GM23338 (cell line): Measurements from ENCODE around the gene FCER1G. TPM values are rescaled to one million over a fixed set of nuclear protein-coding genes. Genes with fewer than 3 reads are reported as not detected.
A peak's percentile ranks its signal among the peaks of the same experiment; 100 is the strongest.

Source experiments
- ATAC-seq: fragments of 200-7000 bp; cut with Tn5 transposase; 3 replicates; pipeline ENCODE4 v1.9.1; 2020
- DNase-seq: peaks from one replicate; pipeline ENCODE4 v3.0.0-alpha.2; 2015; ENCODE audit warnings: low spot score
- H2AFZ ChIP-seq: fragments of 200-600 bp; sonication (generic); 2 replicates; pipeline ENCODE4 v1.8.0; 2016; ENCODE audit warnings: antibody characterized with exemption, mild to moderate bottlenecking, moderate library complexity
- H3F3A ChIP-seq: fragments of 200-600 bp; sonication (generic); replicated peaks from 2 replicates; pipeline ENCODE4 v1.8.0; 2017; ENCODE audit warnings: antibody characterized with exemption, mixed run types, low read depth
- H3K27ac ChIP-seq: fragments of 200-600 bp; sonication (generic); 2 replicates; pipeline ENCODE4 v1.6.1; 2016; ENCODE audit warnings: low read depth
- H3K27me3 ChIP-seq: fragments of 200-600 bp; sonication (generic); 2 replicates; pipeline ENCODE4 v1.8.0; 2016; ENCODE audit warnings: mild to moderate bottlenecking, mixed run types, moderate library complexity; ENCODE audit not compliant: insufficient read depth
- H3K36me3 ChIP-seq: fragments of 200-600 bp; sonication (generic); 2 replicates; pipeline ENCODE4 v1.8.0; 2016; ENCODE audit warnings: mild to moderate bottlenecking; ENCODE audit not compliant: insufficient read depth
- H3K4me1 ChIP-seq: fragments of 200-600 bp; sonication (generic); 2 replicates; pipeline ENCODE4 v1.8.0; 2016; ENCODE audit warnings: mild to moderate bottlenecking, moderate library complexity; ENCODE audit not compliant: insufficient read depth
- H3K4me2 ChIP-seq: fragments of 200-600 bp; sonication (generic); 2 replicates; pipeline ENCODE4 v1.7.1; 2017; ENCODE audit warnings: mixed run types
- H3K4me3 ChIP-seq: fragments of 200-600 bp; sonication (generic); 2 replicates; pipeline ENCODE4 v1.6.1; 2016; ENCODE audit warnings: mixed run types
- H3K79me2 ChIP-seq: fragments of 200-600 bp; sonication (generic); replicated peaks from 2 replicates; pipeline ENCODE4 v1.8.0; 2017; ENCODE audit warnings: mild to moderate bottlenecking; ENCODE audit not compliant: insufficient read depth
- H3K9me2 ChIP-seq: fragments of 200-600 bp; sonication (generic); 2 replicates; pipeline ENCODE4 v1.8.0; 2017; ENCODE audit not compliant: insufficient read depth
- H4K20me1 ChIP-seq: fragments of 200-600 bp; sonication (generic); replicated peaks from 2 replicates; pipeline ENCODE4 v1.8.0; 2017; ENCODE audit warnings: mild to moderate bottlenecking; ENCODE audit not compliant: insufficient read depth
- H3K27ac Mint-ChIP-seq: 2 replicates; pipeline ENCODE4 v1.8.0; 2020; ENCODE audit warnings: inconsistent platforms, mild to moderate bottlenecking, moderate library complexity, mixed read lengths
- H3K27me3 Mint-ChIP-seq: 3 replicates; pipeline ENCODE4 v1.8.0; 2022; ENCODE audit warnings: low read depth, mild to moderate bottlenecking, moderate library complexity, mixed read lengths, inconsistent platforms; ENCODE audit not compliant: insufficient read depth, poor library complexity
- H3K36me3 Mint-ChIP-seq: 3 replicates; pipeline ENCODE4 v1.8.0; 2021; ENCODE audit warnings: low read depth, mild to moderate bottlenecking, inconsistent platforms, moderate library complexity, mixed read lengths
- H3K4me1 Mint-ChIP-seq: 3 replicates; pipeline ENCODE4 v1.8.0; 2020; ENCODE audit warnings: mild to moderate bottlenecking, inconsistent platforms, mixed read lengths
- H3K4me3 Mint-ChIP-seq: 3 replicates; pipeline ENCODE4 v1.8.0; 2021; ENCODE audit warnings: moderate library complexity, mild to moderate bottlenecking, inconsistent platforms, mixed read lengths
- H3K9me3 Mint-ChIP-seq: 3 replicates; pipeline ENCODE4 v1.8.0; 2020; ENCODE audit warnings: moderate library complexity, mild to moderate bottlenecking, inconsistent platforms, mixed read lengths
- CREB1 ChIP-seq: fragments of 250-450 bp; sonication (Bioruptor Pico); IDR thresholded peaks from 2 replicates; pipeline ENCODE4 v1.5.0; 2020; ENCODE audit warnings: low read depth, mild to moderate bottlenecking, moderate library complexity
- EZH2 ChIP-seq: fragments of 200-600 bp; sonication (generic); IDR thresholded peaks from one replicate; pipeline ENCODE4 v1.8.0; 2017; ENCODE audit warnings: antibody characterized with exemption, mild to moderate bottlenecking, low read depth; ENCODE audit not compliant: unreplicated experiment
- EZH2phosphoT487 ChIP-seq: fragments of 200-600 bp; sonication (generic); IDR thresholded peaks from one replicate; pipeline ENCODE4 v1.8.1; 2018; ENCODE audit warnings: antibody characterized with exemption; ENCODE audit not compliant: unreplicated experiment
- JUNB ChIP-seq: IDR thresholded peaks from one replicate; pipeline ENCODE4 v1.6.1; 2016; ENCODE audit warnings: antibody characterized with exemption; ENCODE audit not compliant: unreplicated experiment
- NANOG ChIP-seq: IDR thresholded peaks from 2 replicates; pipeline ENCODE4 v1.6.1; 2016; ENCODE audit warnings: antibody characterized with exemption, borderline replicate concordance
- POLR2AphosphoS5 ChIP-seq: IDR thresholded peaks from 2 replicates; pipeline ENCODE4 v1.6.1; 2016; ENCODE audit warnings: antibody characterized with exemption, low read depth
- STAT1 ChIP-seq: IDR thresholded peaks from one replicate; pipeline ENCODE4 v1.6.1; 2016; ENCODE audit warnings: antibody characterized with exemption; ENCODE audit not compliant: unreplicated experiment
- ZNF114 ChIP-seq: fragments of 250-450 bp; sonication (Bioruptor Pico); IDR thresholded peaks from 2 replicates; pipeline ENCODE4 v1.5.0; 2020; ENCODE audit warnings: mild to moderate bottlenecking, moderate library complexity
- ZNF331 ChIP-seq: fragments of 250-450 bp; sonication (Bioruptor Pico); IDR thresholded peaks from 2 replicates; pipeline ENCODE4 v1.5.0; 2020; ENCODE audit warnings: low read depth, mild to moderate bottlenecking, moderate library complexity
- polyA plus RNA-seq: library from polyadenylated mRNA; unstranded; fragments of >200 nt; fragmentation: Nextera tagmentation; extraction: Ambion mirVana; gene quantifications from 2 replicates; pipeline ENCODE4 v1.2.1, GENCODE V29; 2016
- total RNA-seq: library from RNA; depleted of rRNA; stranded (reverse); fragments of >200 nt; shearing (Covaris generic); gene quantifications from 2 replicates; pipeline ENCODE4 v1.2.3, GENCODE V29; 2014
- TF ChIP-seq, protein P1 (sequence below): IDR thresholded peaks from 2 replicates; pipeline ENCODE4 v1.6.1; 2016; ENCODE audit warnings: antibody characterized with exemption
- TF ChIP-seq, protein P2 (sequence below): IDR thresholded peaks from one replicate; pipeline ENCODE4 v1.6.1; 2018; ENCODE audit warnings: antibody characterized with exemption; ENCODE audit not compliant: unreplicated experiment
- TF ChIP-seq, protein P3 (sequence below), 2 experiments: fragments of 200-600 bp in 1 of 2; sonication (generic) in 1 of 2; conservative IDR thresholded peaks; 2 replicates each; pipeline versions ENCODE4 v1.5.1 to v1.6.1; 2016 to 2017; ENCODE audit warnings: antibody characterized with exemption in 2 of 2, low read depth in 2 of 2, mild to moderate bottlenecking in 2 of 2, moderate library complexity in 1 of 2

The FCER1G gene
- total and polyA plus RNA-seq, 2 experiments from 2014 or later, result 1.1 TPM; not detected in 1

DNA sequence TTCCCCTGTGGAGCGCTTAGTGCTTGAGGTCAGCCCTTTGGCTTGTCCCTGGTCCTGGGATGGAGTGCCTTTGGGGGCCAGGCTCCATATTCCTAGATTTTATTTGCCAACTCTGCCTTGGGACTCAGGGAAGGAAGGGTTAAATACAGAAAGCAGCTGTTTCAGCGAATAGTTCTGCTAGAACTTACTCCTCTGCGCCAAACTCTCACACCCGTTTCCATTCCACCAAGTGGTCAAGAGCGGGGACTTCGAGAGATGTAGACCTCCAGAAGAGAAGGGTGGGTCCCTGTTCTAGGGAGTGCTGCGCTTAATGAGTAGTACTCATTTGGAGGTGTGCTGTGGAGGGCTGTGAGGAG lies 10.1 kb downstream of the FCER1G start:
- no peak for TF ChIP-seq EZH2
- no peak for TF ChIP-seq ZNF114 (CRISPR knock-in tag)
- TF ChIP-seq ZNF331 (CRISPR knock-in tag), result no peak
- TF ChIP-seq, protein P1, sequence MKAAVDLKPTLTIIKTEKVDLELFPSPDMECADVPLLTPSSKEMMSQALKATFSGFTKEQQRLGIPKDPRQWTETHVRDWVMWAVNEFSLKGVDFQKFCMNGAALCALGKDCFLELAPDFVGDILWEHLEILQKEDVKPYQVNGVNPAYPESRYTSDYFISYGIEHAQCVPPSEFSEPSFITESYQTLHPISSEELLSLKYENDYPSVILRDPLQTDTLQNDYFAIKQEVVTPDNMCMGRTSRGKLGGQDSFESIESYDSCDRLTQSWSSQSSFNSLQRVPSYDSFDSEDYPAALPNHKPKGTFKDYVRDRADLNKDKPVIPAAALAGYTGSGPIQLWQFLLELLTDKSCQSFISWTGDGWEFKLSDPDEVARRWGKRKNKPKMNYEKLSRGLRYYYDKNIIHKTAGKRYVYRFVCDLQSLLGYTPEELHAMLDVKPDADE, result no peak
- TF ChIP-seq STAT1, result no peak
- TF ChIP-seq CREB1 (CRISPR knock-in tag), result no peak
- Mint-ChIP-seq H3K27ac (peak overlapping the region; percentile 44; the same call in 1 of the 2 replicates), H3K27me3 (peaks cover 5% of the 10 kb centered on the region), H3K4me1 (peaks cover 26% of the 10 kb centered on the region), H3K36me3 (peaks cover 17% of the 10 kb centered on the region), H3K9me3 (no peaks in the 10 kb centered on the region), H3K4me3 (peak overlapping the region; percentile 97)
- Histone ChIP-seq H3K79me2 (no peaks in the 10 kb centered on the region), H3K4me1 (peaks cover 13% of the 10 kb centered on the region), H4K20me1 (no peaks in the 10 kb centered on the region), H3K4me3 (no peak overlapping the region), H3K9me2 (no peaks in the 10 kb centered on the region), H3K27me3 (no peaks in the 10 kb centered on the region), H2AFZ (0 out of 2 replicates have a peak overlapping the region, but pooled peaks have one; percentile 10), H3F3A (peaks cover 2% of the 10 kb centered on the region; the same call in 1 of the 2 replicates), H3K27ac (no peak overlapping the region), H3K36me3 (peaks cover 6% of the 10 kb centered on the region), H3K4me2 (no peak overlapping the region)
- no peak for DNase-seq
- peak; percentile 5 for ATAC-seq

DNA sequence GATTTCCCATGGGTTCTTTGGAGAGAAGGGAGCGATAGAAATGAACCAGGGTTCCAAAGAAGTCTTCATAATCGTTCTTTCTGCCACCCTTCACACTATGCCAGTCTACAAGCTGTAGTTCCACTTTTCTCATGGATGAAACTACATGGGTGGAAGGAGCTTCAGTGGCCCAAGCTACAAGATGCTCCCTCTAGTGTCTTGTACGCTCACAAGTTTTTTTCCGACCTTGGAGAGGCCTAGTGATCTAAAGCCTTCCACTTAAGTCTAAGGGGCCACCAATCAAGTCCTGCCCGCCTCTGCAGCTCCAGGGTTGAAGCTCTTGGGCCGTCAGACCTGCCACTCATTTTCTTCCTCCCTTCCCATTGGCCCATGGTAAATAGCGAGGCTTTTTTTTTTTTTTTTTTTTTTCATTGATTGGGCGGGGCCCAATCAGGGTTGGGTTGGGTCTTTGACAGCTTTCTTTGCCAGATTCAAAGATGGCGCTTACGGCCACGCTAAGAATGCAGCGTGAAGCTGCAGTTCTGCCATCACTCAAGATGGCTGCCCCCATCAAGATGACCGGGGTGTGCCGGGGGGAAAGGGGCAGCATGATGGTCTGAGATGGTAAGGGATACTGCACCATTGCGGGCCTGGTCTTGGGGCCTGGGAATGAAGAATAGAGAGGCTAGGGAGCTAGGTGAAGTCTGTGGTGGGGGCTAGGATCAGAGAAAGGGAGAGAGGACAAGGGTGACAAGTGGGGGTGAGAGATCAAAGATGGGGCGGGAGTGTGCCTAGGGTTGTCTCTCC lies 10.6 kb downstream of the FCER1G start, which contains the start of gene TOMM40L:
Gene TOMM40L, plus strand, starts transcription at position 527 of the 786 bp plus-strand sequence. CDS start 430 bp downstream, outside the sequence.
- DNase-seq (peak; percentile 98), ATAC-seq (peak; percentile 92)
- Mint-ChIP-seq H3K4me3 (peak within 1 kb of the TSS; percentile 97), H3K4me1 (peaks cover 26% of the 10 kb centered on the region), H3K27ac (peak within 1 kb of the TSS; percentile 95), H3K27me3 (peaks cover 6% of the 10 kb centered on the region), H3K9me3 (no peaks in the 10 kb centered on the region), H3K36me3 (peaks cover 20% of the 10 kb centered on the region)
- no peaks in the 10 kb centered on the region for H3K79me2 ChIP-seq
- H3K9me2 ChIP-seq, result no peaks in the 10 kb centered on the region
- H3K4me1 ChIP-seq, result peaks cover 13% of the 10 kb centered on the region
- H3F3A ChIP-seq, result peaks cover 3% of the 10 kb centered on the region; the same call in 1 of the 2 replicates
- H2AFZ ChIP-seq, result peak within 1 kb of the TSS; percentile 11
- H4K20me1 ChIP-seq, result no peaks in the 10 kb centered on the region
- no peaks in the 10 kb centered on the region for H3K27me3 ChIP-seq
- peak within 1 kb of the TSS; percentile 55 for H3K4me3 ChIP-seq
- H3K36me3 ChIP-seq, result peaks cover 6% of the 10 kb centered on the region
- H3K27ac ChIP-seq, result peak within 1 kb of the TSS; percentile 84; the same call in 1 of the 2 replicates
- H3K4me2 ChIP-seq, result peak within 1 kb of the TSS; percentile 96
- TF ChIP-seq, protein P2, sequence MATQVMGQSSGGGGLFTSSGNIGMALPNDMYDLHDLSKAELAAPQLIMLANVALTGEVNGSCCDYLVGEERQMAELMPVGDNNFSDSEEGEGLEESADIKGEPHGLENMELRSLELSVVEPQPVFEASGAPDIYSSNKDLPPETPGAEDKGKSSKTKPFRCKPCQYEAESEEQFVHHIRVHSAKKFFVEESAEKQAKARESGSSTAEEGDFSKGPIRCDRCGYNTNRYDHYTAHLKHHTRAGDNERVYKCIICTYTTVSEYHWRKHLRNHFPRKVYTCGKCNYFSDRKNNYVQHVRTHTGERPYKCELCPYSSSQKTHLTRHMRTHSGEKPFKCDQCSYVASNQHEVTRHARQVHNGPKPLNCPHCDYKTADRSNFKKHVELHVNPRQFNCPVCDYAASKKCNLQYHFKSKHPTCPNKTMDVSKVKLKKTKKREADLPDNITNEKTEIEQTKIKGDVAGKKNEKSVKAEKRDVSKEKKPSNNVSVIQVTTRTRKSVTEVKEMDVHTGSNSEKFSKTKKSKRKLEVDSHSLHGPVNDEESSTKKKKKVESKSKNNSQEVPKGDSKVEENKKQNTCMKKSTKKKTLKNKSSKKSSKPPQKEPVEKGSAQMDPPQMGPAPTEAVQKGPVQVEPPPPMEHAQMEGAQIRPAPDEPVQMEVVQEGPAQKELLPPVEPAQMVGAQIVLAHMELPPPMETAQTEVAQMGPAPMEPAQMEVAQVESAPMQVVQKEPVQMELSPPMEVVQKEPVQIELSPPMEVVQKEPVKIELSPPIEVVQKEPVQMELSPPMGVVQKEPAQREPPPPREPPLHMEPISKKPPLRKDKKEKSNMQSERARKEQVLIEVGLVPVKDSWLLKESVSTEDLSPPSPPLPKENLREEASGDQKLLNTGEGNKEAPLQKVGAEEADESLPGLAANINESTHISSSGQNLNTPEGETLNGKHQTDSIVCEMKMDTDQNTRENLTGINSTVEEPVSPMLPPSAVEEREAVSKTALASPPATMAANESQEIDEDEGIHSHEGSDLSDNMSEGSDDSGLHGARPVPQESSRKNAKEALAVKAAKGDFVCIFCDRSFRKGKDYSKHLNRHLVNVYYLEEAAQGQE, result no peak
- no peak for TF ChIP-seq JUNB
- no peak for TF ChIP-seq CREB1 (CRISPR knock-in tag)
- TF ChIP-seq EZH2, result no peak
- 0 out of 2 replicates have a peak, but pooled peaks have one; percentile 16 for TF ChIP-seq POLR2AphosphoS5
- peak; percentile 93; the same call in 1 of the 2 replicates for TF ChIP-seq ZNF114 (CRISPR knock-in tag)
- TF ChIP-seq, protein P3, sequence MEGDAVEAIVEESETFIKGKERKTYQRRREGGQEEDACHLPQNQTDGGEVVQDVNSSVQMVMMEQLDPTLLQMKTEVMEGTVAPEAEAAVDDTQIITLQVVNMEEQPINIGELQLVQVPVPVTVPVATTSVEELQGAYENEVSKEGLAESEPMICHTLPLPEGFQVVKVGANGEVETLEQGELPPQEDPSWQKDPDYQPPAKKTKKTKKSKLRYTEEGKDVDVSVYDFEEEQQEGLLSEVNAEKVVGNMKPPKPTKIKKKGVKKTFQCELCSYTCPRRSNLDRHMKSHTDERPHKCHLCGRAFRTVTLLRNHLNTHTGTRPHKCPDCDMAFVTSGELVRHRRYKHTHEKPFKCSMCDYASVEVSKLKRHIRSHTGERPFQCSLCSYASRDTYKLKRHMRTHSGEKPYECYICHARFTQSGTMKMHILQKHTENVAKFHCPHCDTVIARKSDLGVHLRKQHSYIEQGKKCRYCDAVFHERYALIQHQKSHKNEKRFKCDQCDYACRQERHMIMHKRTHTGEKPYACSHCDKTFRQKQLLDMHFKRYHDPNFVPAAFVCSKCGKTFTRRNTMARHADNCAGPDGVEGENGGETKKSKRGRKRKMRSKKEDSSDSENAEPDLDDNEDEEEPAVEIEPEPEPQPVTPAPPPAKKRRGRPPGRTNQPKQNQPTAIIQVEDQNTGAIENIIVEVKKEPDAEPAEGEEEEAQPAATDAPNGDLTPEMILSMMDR (conservative IDR thresholded peaks at IDR 0.05; ENCODE audit: low read depth in 2 of 2), result peak; percentile 56 to 74
- TF ChIP-seq STAT1, result no peak
- no peak for TF ChIP-seq ZNF331 (CRISPR knock-in tag)
- TF ChIP-seq NANOG, result no peak
- TF ChIP-seq EZH2phosphoT487, result no peak
